ENCODE measurements around the gene OTC.

DNA sequence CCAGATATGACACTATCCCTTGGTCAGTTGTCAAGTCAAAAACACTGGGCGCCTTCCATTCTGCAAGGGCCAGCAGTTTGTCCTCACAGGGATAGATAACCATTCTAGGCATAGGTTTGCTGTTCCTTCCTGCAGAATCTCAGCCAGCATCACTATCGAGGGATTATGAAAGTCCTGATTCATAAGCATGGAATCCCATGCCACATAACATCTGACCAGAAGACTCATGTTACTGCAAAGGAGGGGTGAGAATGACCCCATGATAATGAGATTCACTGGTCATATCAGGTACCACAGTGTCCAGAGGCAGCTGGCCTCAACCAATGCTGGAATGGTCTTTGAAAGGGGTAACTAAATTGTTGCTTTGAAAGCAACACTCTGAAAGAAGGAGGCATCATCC lies 84.7 kb downstream of the OTC start:
- TF ChIP-seq POLR2A (IDR thresholded peaks at IDR 0.05): no peak
- TF ChIP-seq CTCF (IDR thresholded peaks at IDR 0.05): no peak

All from Peyer's patch (tissue), 4 donors.